OCI-LY7 (cell line): Measurements from ENCODE around the gene GORASP2. TPM values are rescaled to one million over a fixed set of nuclear protein-coding genes. Genes with fewer than 3 reads are reported as not detected.

Experiments used
- BruUV-seq: library from RNA; stranded (reverse); fragments of 400-500 nt; replicated peaks from 2 replicates; lab custom pipeline; 2021; lab: Mats Ljungman, UMichigan
- CTCF ChIA-PET: fragments of 300-600 bp; sonication (Branson Sonifier 250); formaldehyde crosslinking; loops from one replicate; lab custom pipeline; 2022; ENCODE audit warnings: antibody characterized with exemption; ENCODE audit not compliant: unreplicated experiment; lab: Charles Lee
- POLR2A ChIA-PET: fragments of 300-600 bp; sonication (Branson Sonifier 250); formaldehyde crosslinking; loops from one replicate; lab custom pipeline; 2022; ENCODE audit warnings: antibody characterized with exemption; lab: Charles Lee
- DNase-seq: peaks from one replicate; pipeline ENCODE4 v3.0.0-alpha.2; 2015; ENCODE audit warnings: low spot score
- H2AFZ ChIP-seq: fragments of 200-600 bp; sonication (generic), shearing (Covaris generic); 2 replicates; pipeline ENCODE4 v1.6.1; 2014; ENCODE audit warnings: mild to moderate bottlenecking, antibody characterized with exemption, low read length, moderate library complexity
- H3K27ac ChIP-seq: fragments of 200-600 bp; sonication (generic); 2 replicates; pipeline ENCODE4 v1.5.1; 2014; ENCODE audit warnings: mixed run types, low read depth, mild to moderate bottlenecking, moderate library complexity, low read length, inconsistent platforms; ENCODE audit not compliant: poor library complexity, severe bottlenecking
- H3K36me3 ChIP-seq: fragments of 200-600 bp; sonication (generic); 2 replicates; pipeline ENCODE4 v1.6.1; 2014; ENCODE audit warnings: mild to moderate bottlenecking, antibody characterized with exemption, low read length, moderate library complexity, mixed read lengths; ENCODE audit not compliant: insufficient read depth
- H3K4me1 ChIP-seq: fragments of 200-600 bp; sonication (generic); 2 replicates; pipeline ENCODE4 v1.5.1; 2014; ENCODE audit warnings: mild to moderate bottlenecking, low read length; ENCODE audit not compliant: insufficient read depth, poor library complexity, severe bottlenecking
- H3K4me2 ChIP-seq: fragments of 200-600 bp; sonication (generic); 2 replicates; pipeline ENCODE4 v1.6.1; 2014; ENCODE audit warnings: mild to moderate bottlenecking, low read length
- H3K4me3 ChIP-seq: fragments of 200-600 bp; sonication (generic); 2 replicates; pipeline ENCODE4 v1.5.1; 2014; ENCODE audit warnings: mild to moderate bottlenecking, low read depth, low read length; ENCODE audit not compliant: poor library complexity, severe bottlenecking
- H3K79me2 ChIP-seq: fragments of 200-600 bp; sonication (generic); 2 replicates; pipeline ENCODE4 v1.6.1; 2016; ENCODE audit warnings: low read depth, mild to moderate bottlenecking, low read length, moderate library complexity, mixed read lengths; ENCODE audit not compliant: insufficient read depth
- H3K9me2 ChIP-seq: fragments of 200-600 bp; sonication (generic); 2 replicates; pipeline ENCODE4 v1.6.1; 2016; ENCODE audit warnings: mild to moderate bottlenecking, low read length, mixed read lengths; ENCODE audit not compliant: insufficient read depth
- H3K9me3 ChIP-seq: fragments of 200-600 bp; sonication (generic); 2 replicates; pipeline ENCODE4 v1.6.1; 2014; ENCODE audit warnings: mild to moderate bottlenecking, mixed run types, low read length, mixed read lengths
- H4K20me1 ChIP-seq: fragments of 200-600 bp; sonication (generic); 2 replicates; pipeline ENCODE4 v1.6.1; 2014; ENCODE audit warnings: mild to moderate bottlenecking, antibody characterized with exemption, low read length, moderate library complexity, mixed read lengths; ENCODE audit not compliant: insufficient read depth
- CTCF ChIP-seq: fragments of 200-600 bp; sonication (generic); conservative IDR thresholded peaks from 2 replicates; pipeline ENCODE4 v1.5.1; 2014; ENCODE audit warnings: mild to moderate bottlenecking, antibody characterized with exemption, low read length, moderate library complexity, mixed read lengths
- EZH2phosphoT487 ChIP-seq: fragments of 200-600 bp; sonication (generic); IDR thresholded peaks from 2 replicates; pipeline ENCODE4 v1.6.1; 2018; ENCODE audit warnings: low read depth, borderline replicate concordance, mild to moderate bottlenecking, mixed run types, antibody characterized with exemption, low read length, moderate library complexity, mixed read lengths
- intact Hi-C: fragments of 100-400 bp; cut with micrococcal nuclease; formaldehyde crosslinking; loops from one replicate; pipeline ENCODE4 v1.10.0; 2022; ENCODE audit not compliant: unreplicated experiment
- total RNA-seq, 2 experiments: library from RNA; depleted of rRNA in 1 of 2; stranded (reverse); fragments of >200 nt in 1 of 2; shearing (Covaris generic) in 1 of 2; gene quantifications; 2 replicates each; pipeline ENCODE4 v1.2.3, GENCODE V29; 2014 to 2022

Gene GORASP2
- total RNA-seq, 2 experiments from 2014 or later, result 30.7 to 94.3 TPM

GRCh38 chr2:170991398-170992182 is 62.5 kb downstream of the GORASP2 start:
- no peaks in the 10 kb centered on the region for H3K9me3 ChIP-seq
- no TSS peak for BruUV-seq
- H2AFZ ChIP-seq, result no peak overlapping the region
- H3K9me2 ChIP-seq, result no peaks in the 10 kb centered on the region
- no peaks in the 10 kb centered on the region for H3K4me1 ChIP-seq
- TF ChIP-seq CTCF, result peak; percentile 65
- no peak for TF ChIP-seq EZH2phosphoT487
- intact Hi-C loops, result no loop called here
- H4K20me1 ChIP-seq, result no peaks in the 10 kb centered on the region
- no peaks in the 10 kb centered on the region for H3K79me2 ChIP-seq
- H3K36me3 ChIP-seq, result peaks cover 95% of the 10 kb centered on the region
- H3K4me2 ChIP-seq, result no peak overlapping the region
- no peak for DNase-seq
- no peak overlapping the region for H3K4me3 ChIP-seq
- ChIA-PET POLR2A (no interaction called here), CTCF (no interaction called here)
- no peak overlapping the region for H3K27ac ChIP-seq

- POLR2A ChIA-PET, result interaction anchor here (0.6 to 1.3 kb wide), 2 partner anchors 17 to 21 kb away, joined by 3 to 7 read pairs; no protein-coding TSS in a partner anchor
- CTCF ChIA-PET, result no interaction called here
- intact Hi-C loops, result no loop called here
- Histone ChIP-seq H3K27ac (no peak overlapping the region), H2AFZ (no peak overlapping the region), H3K36me3 (peaks cover 99% of the 10 kb centered on the region), H3K9me3 (no peaks in the 10 kb centered on the region), H3K4me1 (no peaks in the 10 kb centered on the region), H3K79me2 (no peaks in the 10 kb centered on the region), H4K20me1 (no peaks in the 10 kb centered on the region), H3K4me2 (no peak overlapping the region), H3K9me2 (no peaks in the 10 kb centered on the region), H3K4me3 (no peak overlapping the region)
- TF ChIP-seq CTCF (no peak), EZH2phosphoT487 (no peak)
- DNase-seq, result no peak
- no TSS peak for BruUV-seq
These were observed 67.3 kb downstream of the GORASP2 start for GRCh38 chr2:170996316-170996715.
